K562 (cell line): ENCODE measurements around the gene SETD7. TPM values are rescaled to one million over a fixed set of nuclear protein-coding genes. Genes with fewer than 3 reads are reported as not detected.

ENCODE experiments used
- polyA plus RNA-seq, 8 experiments: library from polyadenylated mRNA; depleted of rRNA in 4 of 8; stranded (reverse) in 5 of 8; unstranded in 3 of 8; fragments of >200 nt; fragmentation: Nextera tagmentation in 2 of 8; fragmentation: Illumina TruSeq in 1 of 8; extraction: Ambion mirVana in 2 of 8; extraction: Trizol in 1 of 8; gene quantifications; 2 replicates each; pipeline versions ENCODE4 v1.2.1 to v1.2.3, GENCODE V29; 2011 to 2014; ENCODE audit warnings: inconsistent platforms in 1 of 8, missing spikeins in 1 of 8
- total RNA-seq, 7 experiments: library from RNA; depleted of rRNA in 6 of 7; stranded (reverse); fragments of >200 nt in 6 of 7; fragmentation: Illumina TruSeq in 2 of 7; extraction: Trizol in 2 of 7; gene quantifications; 2 replicates each; pipeline versions ENCODE4 v1.2.1 to v1.2.3, GENCODE V29; 2011 to 2021; ENCODE audit warnings: low replicate concordance in 1 of 7
- TF ChIP-seq, protein P1 (sequence below), 2 experiments: fragments of 450-650 bp in 1 of 2; sonication (generic) in 1 of 2; formaldehyde crosslinking in 1 of 2; IDR thresholded peaks; 2 replicates each; pipeline versions ENCODE4 v1.7.1 to v1.9.0; 2016 to 2022; ENCODE audit warnings: inconsistent platforms in 1 of 2, mild to moderate bottlenecking in 1 of 2, missing genetic modification reagents in 1 of 2

Gene SETD7
- total and polyA plus RNA-seq, 9 of the 15 experiments (the other 6 are each of a cell fraction or from before 2014, with no cell fraction given): 0.37 to 2.4 (median 1.7) TPM

DNA sequence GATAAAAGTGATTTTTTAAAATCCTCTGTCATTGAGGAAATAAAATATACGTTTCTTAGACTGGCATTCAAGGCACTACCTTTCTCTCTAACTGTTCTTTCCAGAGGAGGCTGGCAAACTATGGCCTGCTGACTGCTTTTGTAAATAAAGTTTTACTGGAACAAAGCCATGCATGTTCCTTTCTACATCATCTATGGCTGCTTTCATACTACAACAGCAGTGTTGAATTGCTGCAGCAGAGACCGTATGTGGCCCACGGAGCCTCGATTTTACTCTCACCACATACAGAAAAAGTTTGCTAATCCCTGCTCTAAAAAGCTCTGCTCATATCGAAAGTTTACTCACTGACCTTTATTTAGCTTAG lies 20.2 kb downstream of the SETD7 start (continued):
- TF ChIP-seq, protein P1, sequence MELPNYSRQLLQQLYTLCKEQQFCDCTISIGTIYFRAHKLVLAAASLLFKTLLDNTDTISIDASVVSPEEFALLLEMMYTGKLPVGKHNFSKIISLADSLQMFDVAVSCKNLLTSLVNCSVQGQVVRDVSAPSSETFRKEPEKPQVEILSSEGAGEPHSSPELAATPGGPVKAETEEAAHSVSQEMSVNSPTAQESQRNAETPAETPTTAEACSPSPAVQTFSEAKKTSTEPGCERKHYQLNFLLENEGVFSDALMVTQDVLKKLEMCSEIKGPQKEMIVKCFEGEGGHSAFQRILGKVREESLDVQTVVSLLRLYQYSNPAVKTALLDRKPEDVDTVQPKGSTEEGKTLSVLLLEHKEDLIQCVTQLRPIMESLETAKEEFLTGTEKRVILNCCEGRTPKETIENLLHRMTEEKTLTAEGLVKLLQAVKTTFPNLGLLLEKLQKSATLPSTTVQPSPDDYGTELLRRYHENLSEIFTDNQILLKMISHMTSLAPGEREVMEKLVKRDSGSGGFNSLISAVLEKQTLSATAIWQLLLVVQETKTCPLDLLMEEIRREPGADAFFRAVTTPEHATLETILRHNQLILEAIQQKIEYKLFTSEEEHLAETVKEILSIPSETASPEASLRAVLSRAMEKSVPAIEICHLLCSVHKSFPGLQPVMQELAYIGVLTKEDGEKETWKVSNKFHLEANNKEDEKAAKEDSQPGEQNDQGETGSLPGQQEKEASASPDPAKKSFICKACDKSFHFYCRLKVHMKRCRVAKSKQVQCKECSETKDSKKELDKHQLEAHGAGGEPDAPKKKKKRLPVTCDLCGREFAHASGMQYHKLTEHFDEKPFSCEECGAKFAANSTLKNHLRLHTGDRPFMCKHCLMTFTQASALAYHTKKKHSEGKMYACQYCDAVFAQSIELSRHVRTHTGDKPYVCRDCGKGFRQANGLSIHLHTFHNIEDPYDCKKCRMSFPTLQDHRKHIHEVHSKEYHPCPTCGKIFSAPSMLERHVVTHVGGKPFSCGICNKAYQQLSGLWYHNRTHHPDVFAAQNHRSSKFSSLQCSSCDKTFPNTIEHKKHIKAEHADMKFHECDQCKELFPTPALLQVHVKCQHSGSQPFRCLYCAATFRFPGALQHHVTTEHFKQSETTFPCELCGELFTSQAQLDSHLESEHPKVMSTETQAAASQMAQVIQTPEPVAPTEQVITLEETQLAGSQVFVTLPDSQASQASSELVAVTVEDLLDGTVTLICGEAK (IDR thresholded peaks at IDR 0.05): peak; percentile 81
- TF ChIP-seq, protein P1 (CRISPR knock-in tag; IDR thresholded peaks at IDR 0.05): no peak
- TF ChIP-seq, all 486 proteins: peak for 1
